PFSK-1 (cell line): ENCODE results near the gene LSM14A.

Source experiments
- FOXP2 ChIP-seq: optimal IDR thresholded peaks from 2 replicates; pipeline ENCODE3; 2011; ENCODE audit warnings: borderline replicate concordance, control low read depth, inconsistent platforms; ENCODE audit not compliant: insufficient read depth; ENCODE audit errors: extremely low read length, extremely low read depth
- POLR2AphosphoS5 ChIP-seq: IDR thresholded peaks from 2 replicates; pipeline ENCODE4 v1.6.1; 2012; ENCODE audit warnings: low read depth, mild to moderate bottlenecking, control low read depth, low read length, moderate library complexity
- SIN3A ChIP-seq: IDR thresholded peaks from 2 replicates; pipeline ENCODE4 v1.6.1; 2012; ENCODE audit warnings: mild to moderate bottlenecking, low read length, moderate library complexity, borderline replicate concordance; ENCODE audit not compliant: insufficient read depth
- TAF1 ChIP-seq: IDR thresholded peaks from 2 replicates; pipeline ENCODE4 v1.6.1; 2012; ENCODE audit warnings: low read length, control low read depth, borderline replicate concordance; ENCODE audit not compliant: insufficient read depth
- TF ChIP-seq, protein P1 (sequence below), 2 experiments: IDR thresholded peaks; 2 replicates each; pipeline versions ENCODE4 v1.6.1 to v1.8.0; 2011 to 2012; ENCODE audit warnings: low read depth in 2 of 2, low read length in 2 of 2, control low read depth in 1 of 2, inconsistent platforms in 1 of 2, mild to moderate bottlenecking in 1 of 2, moderate library complexity in 1 of 2; ENCODE audit not compliant: insufficient read depth in 1 of 2

Gene LSM14A

DNA sequence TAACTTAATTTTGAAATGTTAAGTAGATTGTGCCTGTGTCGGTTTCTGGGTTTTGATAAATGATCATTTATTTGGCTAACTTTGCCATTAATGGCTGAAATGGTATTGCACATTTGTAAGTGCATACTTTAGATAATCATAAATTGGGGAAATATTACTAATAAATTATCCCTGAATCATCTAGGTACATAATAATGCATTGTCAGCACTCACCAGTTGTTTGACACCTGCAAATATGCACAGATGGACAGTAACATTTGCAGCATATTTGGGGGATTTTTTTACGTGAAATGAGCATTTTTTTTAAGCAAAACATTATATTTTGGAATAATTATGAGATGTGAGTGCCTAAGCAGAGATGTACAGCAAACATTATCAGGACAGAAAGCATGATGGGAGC, 41.0 kb downstream of the LSM14A start:
- no peak for TF ChIP-seq SIN3A
- TF ChIP-seq POLR2AphosphoS5 = no peak
- TF ChIP-seq, protein P1, sequence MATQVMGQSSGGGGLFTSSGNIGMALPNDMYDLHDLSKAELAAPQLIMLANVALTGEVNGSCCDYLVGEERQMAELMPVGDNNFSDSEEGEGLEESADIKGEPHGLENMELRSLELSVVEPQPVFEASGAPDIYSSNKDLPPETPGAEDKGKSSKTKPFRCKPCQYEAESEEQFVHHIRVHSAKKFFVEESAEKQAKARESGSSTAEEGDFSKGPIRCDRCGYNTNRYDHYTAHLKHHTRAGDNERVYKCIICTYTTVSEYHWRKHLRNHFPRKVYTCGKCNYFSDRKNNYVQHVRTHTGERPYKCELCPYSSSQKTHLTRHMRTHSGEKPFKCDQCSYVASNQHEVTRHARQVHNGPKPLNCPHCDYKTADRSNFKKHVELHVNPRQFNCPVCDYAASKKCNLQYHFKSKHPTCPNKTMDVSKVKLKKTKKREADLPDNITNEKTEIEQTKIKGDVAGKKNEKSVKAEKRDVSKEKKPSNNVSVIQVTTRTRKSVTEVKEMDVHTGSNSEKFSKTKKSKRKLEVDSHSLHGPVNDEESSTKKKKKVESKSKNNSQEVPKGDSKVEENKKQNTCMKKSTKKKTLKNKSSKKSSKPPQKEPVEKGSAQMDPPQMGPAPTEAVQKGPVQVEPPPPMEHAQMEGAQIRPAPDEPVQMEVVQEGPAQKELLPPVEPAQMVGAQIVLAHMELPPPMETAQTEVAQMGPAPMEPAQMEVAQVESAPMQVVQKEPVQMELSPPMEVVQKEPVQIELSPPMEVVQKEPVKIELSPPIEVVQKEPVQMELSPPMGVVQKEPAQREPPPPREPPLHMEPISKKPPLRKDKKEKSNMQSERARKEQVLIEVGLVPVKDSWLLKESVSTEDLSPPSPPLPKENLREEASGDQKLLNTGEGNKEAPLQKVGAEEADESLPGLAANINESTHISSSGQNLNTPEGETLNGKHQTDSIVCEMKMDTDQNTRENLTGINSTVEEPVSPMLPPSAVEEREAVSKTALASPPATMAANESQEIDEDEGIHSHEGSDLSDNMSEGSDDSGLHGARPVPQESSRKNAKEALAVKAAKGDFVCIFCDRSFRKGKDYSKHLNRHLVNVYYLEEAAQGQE (IDR thresholded peaks at IDR 0.05; ENCODE audit: insufficient read depth in 1 of 2, low read depth in 2 of 2, low read length in 2 of 2) = no peak

DNA sequence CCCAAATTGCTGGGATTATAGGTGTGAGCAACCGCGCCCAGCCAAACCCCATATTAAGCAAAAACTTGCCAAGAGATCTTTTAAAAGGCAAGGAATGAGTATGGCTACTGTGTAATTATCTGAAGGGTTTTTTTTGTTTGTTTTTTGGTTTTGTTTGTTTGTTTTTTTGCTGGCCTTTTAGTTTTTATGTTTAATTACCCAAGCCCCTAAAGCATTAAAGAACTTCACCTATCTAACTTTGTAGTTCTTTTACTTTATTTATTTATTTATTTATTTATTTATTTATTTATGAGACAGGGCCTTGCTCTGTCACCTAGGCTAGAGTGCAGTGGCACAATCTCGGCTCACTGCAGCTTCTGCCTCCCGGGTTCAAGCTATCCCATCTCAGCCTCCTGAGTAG, 41.7 kb downstream of the LSM14A start:
- TF ChIP-seq TAF1 = no peak
- no peak for TF ChIP-seq FOXP2
- TF ChIP-seq, protein P1 (IDR thresholded peaks at IDR 0.05; ENCODE audit: insufficient read depth in 1 of 2, low read depth in 2 of 2, low read length in 2 of 2) = no peak
- no peak for TF ChIP-seq POLR2AphosphoS5
- no peak for TF ChIP-seq SIN3A

DNA sequence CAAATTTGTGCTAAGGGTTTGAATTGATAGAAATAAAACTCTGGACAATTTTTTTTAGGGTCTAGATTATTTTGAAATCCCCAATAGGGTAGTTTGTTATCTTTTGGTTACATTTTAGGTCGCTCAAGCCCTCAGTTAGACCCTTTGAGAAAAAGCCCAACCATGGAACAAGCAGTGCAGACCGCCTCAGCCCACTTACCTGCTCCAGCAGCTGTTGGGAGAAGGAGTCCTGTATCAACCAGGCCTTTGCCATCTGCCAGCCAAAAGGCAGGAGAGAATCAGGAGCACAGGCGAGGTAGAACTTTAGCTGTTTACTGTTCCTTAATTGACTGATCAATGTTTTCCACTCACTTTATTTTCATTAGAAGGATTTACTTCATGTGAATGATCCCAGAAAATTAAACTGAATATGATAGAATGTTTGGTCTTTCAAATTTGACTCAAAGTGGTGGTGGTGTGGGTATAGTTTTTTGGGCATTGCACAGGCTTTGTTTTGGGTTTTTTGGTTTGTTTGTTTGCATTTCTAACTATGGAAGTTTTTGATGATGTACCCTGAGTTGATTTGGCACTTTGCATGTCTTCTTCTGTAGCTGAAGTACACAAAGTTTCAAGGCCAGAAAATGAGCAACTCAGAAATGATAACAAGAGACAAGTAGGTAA, 42.8 kb downstream of the LSM14A start:
- no peak for TF ChIP-seq FOXP2
- no peak for TF ChIP-seq SIN3A
- TF ChIP-seq, protein P1 (IDR thresholded peaks at IDR 0.05; ENCODE audit: insufficient read depth in 1 of 2, low read depth in 2 of 2, low read length in 2 of 2) = no peak
- TF ChIP-seq POLR2AphosphoS5 = no peak
- no peak for TF ChIP-seq TAF1

DNA sequence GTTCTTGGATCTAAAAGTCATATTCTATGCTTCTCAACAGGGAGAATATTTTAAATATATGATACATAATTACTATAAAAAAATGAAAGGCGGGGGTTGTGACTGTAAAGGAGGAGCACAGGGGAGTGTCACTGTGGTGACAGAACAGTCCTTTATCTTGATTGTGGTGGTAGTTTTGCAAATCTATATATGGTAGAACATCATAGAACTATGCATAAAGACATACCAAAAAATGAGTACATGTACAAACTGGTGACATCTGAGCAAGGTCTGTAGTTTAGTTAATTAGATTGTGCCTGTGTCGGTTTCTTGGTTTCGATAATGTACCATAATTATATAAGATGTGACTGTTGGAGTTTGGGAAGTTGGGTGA, 43.3 kb downstream of the LSM14A start:
- no peak for TF ChIP-seq SIN3A
- no peak for TF ChIP-seq FOXP2
- TF ChIP-seq TAF1 = no peak
- no peak for TF ChIP-seq POLR2AphosphoS5
- TF ChIP-seq, protein P1 (IDR thresholded peaks at IDR 0.05; ENCODE audit: insufficient read depth in 1 of 2, low read depth in 2 of 2, low read length in 2 of 2) = no peak
